Measurements from ENCODE around the gene PPP2R3A.

The PPP2R3A gene

DNA sequence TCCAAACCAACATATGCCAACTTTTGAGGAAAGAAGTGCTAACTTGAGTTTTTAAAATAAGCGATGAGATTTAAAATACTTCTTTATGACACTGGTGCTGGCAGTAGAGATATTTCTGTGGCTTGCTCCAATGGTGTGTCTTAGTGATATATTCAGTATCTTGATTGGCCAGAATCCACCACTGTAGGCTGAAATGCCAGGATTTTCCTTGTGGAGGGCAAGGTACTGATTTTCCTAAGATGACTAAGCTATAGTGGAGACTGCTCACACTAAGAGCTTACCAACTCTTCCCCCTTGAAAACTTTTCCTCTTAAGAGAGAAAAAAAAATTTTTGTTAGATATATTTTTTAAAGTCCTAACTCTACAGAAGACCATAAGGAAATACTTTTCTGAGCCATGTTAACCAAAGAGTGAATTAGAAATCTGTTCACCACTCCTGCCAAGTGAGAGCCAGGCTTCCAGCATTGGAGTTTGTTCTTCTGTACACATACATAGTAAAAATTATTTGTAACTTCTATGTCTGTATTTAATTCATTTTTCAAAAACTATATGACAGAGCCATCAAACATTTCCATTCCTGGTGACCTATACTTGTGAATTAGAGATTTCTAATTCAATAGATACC lies 109.1 kb downstream of the PPP2R3A start:
- Histone ChIP-seq H3K9me3 (replicated peaks; ENCODE audit: insufficient read depth, low read length) (no peaks in the 10 kb centered on the region), H4K20me1 (ENCODE audit: insufficient read depth, low read length) (no peaks in the 10 kb centered on the region), H3K36me3 (replicated peaks; ENCODE audit: insufficient read depth, low read length) (no peaks in the 10 kb centered on the region), H3K9ac (ENCODE audit: low read length) (no peak overlapping the region), H3K79me2 (ENCODE audit: low read length) (no peaks in the 10 kb centered on the region), H3K4me2 (ENCODE audit: low read depth, low read length) (no peak overlapping the region), H2AFZ (ENCODE audit: low read length) (no peak overlapping the region), H3K9me2 (replicated peaks; ENCODE audit: insufficient read depth, low read length) (no peaks in the 10 kb centered on the region), H3K4me1 (ENCODE audit: low read length) (no peaks in the 10 kb centered on the region), H3F3A (ENCODE audit: insufficient read depth, low read length) (no peaks in the 10 kb centered on the region), H3K4me3 (ENCODE audit: low read length) (no peak overlapping the region), H3K27me3 (replicated peaks; ENCODE audit: insufficient read depth, low read length) (no peaks in the 10 kb centered on the region), H3K27ac (ENCODE audit: low read length) (no peak overlapping the region)
- DNase-seq, result no peak
- no peak for TF ChIP-seq EZH2 (optimal IDR thresholded peaks at IDR 0.05; ENCODE audit: low read depth, low read length)
- TF ChIP-seq, protein P1, sequence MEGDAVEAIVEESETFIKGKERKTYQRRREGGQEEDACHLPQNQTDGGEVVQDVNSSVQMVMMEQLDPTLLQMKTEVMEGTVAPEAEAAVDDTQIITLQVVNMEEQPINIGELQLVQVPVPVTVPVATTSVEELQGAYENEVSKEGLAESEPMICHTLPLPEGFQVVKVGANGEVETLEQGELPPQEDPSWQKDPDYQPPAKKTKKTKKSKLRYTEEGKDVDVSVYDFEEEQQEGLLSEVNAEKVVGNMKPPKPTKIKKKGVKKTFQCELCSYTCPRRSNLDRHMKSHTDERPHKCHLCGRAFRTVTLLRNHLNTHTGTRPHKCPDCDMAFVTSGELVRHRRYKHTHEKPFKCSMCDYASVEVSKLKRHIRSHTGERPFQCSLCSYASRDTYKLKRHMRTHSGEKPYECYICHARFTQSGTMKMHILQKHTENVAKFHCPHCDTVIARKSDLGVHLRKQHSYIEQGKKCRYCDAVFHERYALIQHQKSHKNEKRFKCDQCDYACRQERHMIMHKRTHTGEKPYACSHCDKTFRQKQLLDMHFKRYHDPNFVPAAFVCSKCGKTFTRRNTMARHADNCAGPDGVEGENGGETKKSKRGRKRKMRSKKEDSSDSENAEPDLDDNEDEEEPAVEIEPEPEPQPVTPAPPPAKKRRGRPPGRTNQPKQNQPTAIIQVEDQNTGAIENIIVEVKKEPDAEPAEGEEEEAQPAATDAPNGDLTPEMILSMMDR (IDR thresholded peaks at IDR 0.05; ENCODE audit: low read length), result no peak
- no peak for TF ChIP-seq EZH2phosphoT487 (IDR thresholded peaks at IDR 0.05; ENCODE audit: low read length)

DNA sequence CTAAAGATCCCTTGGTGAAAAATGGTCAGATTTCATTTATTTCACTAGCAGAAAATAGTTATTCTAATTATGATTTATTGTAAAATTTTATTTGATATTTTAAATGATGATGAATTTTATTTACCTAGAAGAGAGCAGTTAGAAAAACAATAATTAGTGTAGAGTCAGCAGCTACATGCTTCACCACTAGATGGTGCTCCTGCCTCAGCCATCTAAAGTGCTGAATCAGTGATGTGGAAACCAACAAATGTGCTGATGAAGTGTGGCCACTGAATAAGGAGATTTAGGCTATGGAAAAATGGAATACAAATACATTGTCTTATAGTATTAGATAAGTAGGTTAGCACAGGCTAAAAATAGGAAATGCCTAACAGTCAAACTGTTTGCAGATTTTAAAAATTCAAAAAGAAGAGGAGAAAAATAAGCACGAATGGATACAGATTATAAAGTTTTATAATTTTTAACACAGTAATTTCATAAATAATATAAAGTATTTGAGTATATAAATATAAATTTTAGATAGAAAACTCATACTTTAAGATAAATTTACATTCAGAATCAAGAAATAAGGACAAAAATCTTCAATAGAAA lies 109.8 kb downstream of the PPP2R3A start:
- Histone ChIP-seq H3K27me3 (replicated peaks; ENCODE audit: insufficient read depth, low read length) (no peaks in the 10 kb centered on the region), H3K4me2 (ENCODE audit: low read depth, low read length) (no peak overlapping the region), H3K4me1 (ENCODE audit: low read length) (no peaks in the 10 kb centered on the region), H3K9me3 (replicated peaks; ENCODE audit: insufficient read depth, low read length) (no peaks in the 10 kb centered on the region), H3K79me2 (ENCODE audit: low read length) (no peaks in the 10 kb centered on the region), H3F3A (ENCODE audit: insufficient read depth, low read length) (no peaks in the 10 kb centered on the region), H3K36me3 (replicated peaks; ENCODE audit: insufficient read depth, low read length) (no peaks in the 10 kb centered on the region), H4K20me1 (ENCODE audit: insufficient read depth, low read length) (no peaks in the 10 kb centered on the region), H2AFZ (ENCODE audit: low read length) (no peak overlapping the region), H3K27ac (ENCODE audit: low read length) (no peak overlapping the region), H3K4me3 (ENCODE audit: low read length) (no peak overlapping the region), H3K9ac (ENCODE audit: low read length) (no peak overlapping the region), H3K9me2 (replicated peaks; ENCODE audit: insufficient read depth, low read length) (no peaks in the 10 kb centered on the region)
- DNase-seq, result peak; percentile 78
- TF ChIP-seq EZH2phosphoT487 (IDR thresholded peaks at IDR 0.05; ENCODE audit: low read length) (no peak), EZH2 (optimal IDR thresholded peaks at IDR 0.05; ENCODE audit: low read depth, low read length) (no peak)
- TF ChIP-seq, protein P1 (IDR thresholded peaks at IDR 0.05; ENCODE audit: low read length), result peak; percentile 79

DNA sequence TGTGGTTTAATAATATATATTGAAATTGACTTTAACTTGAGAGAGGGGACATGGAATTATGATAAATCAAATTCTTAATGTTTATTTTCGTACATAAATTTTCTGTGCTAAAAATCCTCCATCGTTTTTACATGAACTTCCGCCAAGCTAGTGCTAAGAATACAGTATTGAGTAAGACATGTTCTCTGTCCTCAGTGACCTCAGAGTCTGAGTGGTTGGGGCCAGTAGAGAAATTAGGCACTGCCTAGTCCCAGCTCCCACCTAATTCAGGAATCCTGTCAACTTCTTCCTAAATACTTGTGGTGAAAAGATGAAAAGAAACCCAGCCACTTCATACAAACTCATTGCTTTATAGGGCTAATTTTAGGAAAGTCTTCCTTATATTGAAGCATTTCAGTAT lies 110.3 kb downstream of the PPP2R3A start:
- no peak overlapping the region for H3K9ac ChIP-seq (ENCODE audit: low read length)
- H3K4me1 ChIP-seq (ENCODE audit: low read length), result no peaks in the 10 kb centered on the region
- H3F3A ChIP-seq (ENCODE audit: insufficient read depth, low read length), result no peaks in the 10 kb centered on the region
- no peaks in the 10 kb centered on the region for H3K9me2 ChIP-seq (replicated peaks; ENCODE audit: insufficient read depth, low read length)
- H3K4me2 ChIP-seq (ENCODE audit: low read depth, low read length), result no peak overlapping the region
- no peaks in the 10 kb centered on the region for H4K20me1 ChIP-seq (ENCODE audit: insufficient read depth, low read length)
- H2AFZ ChIP-seq (ENCODE audit: low read length), result no peak overlapping the region
- H3K4me3 ChIP-seq (ENCODE audit: low read length), result no peak overlapping the region
- no peaks in the 10 kb centered on the region for H3K36me3 ChIP-seq (replicated peaks; ENCODE audit: insufficient read depth, low read length)
- no peak for DNase-seq
- no peaks in the 10 kb centered on the region for H3K27me3 ChIP-seq (replicated peaks; ENCODE audit: insufficient read depth, low read length)
- no peak overlapping the region for H3K27ac ChIP-seq (ENCODE audit: low read length)
- no peaks in the 10 kb centered on the region for H3K79me2 ChIP-seq (ENCODE audit: low read length)
- H3K9me3 ChIP-seq (replicated peaks; ENCODE audit: insufficient read depth, low read length), result no peaks in the 10 kb centered on the region
- TF ChIP-seq, protein P1 (IDR thresholded peaks at IDR 0.05; ENCODE audit: low read length), result no peak
- no peak for TF ChIP-seq EZH2phosphoT487 (IDR thresholded peaks at IDR 0.05; ENCODE audit: low read length)
- no peak for TF ChIP-seq EZH2 (optimal IDR thresholded peaks at IDR 0.05; ENCODE audit: low read depth, low read length)
